ENCODE measurements around the gene TCTN3. TPM values are rescaled to one million over a fixed set of nuclear protein-coding genes. Genes with fewer than 3 reads are reported as not detected.

Gene TCTN3
- total and polyA plus RNA-seq, 2 of the 13 experiments (the other 11 are each of a cell fraction or from before 2014, with no cell fraction given) = 53.3 to 60.0 TPM

GRCh38 chr10:95637911-95638310 lies 55.8 kb downstream of the TCTN3 start:
- no peak for FAIRE-seq
- WGBS (ENCODE audit: low lambda C conversion rate) = 100% methylated on average over 4 of the region's 4 CpGs
- in situ Hi-C loops (cut with HindIII; ENCODE audit: extremely low pct_ligation_motif_present, low pct_unique_long_range_greater_than_20kb) = no loop called here
- ChIA-PET CTCF (ENCODE audit: low intra/inter-chr PET ratio, low total read pairs) (no interaction called here), POLR2A (no interaction called here)
- no peak for ATAC-seq
- no peaks in the 10 kb centered on the region for H3K27me3 ChIP-seq (ENCODE audit: control insufficient read depth in 1 of 2, insufficient read depth in 2 of 2, low read length in 2 of 2)
- no peaks in the 10 kb centered on the region for H4K20me1 ChIP-seq (ENCODE audit: insufficient read depth, low read length)
- no peak overlapping the region for H3K9ac ChIP-seq (ENCODE audit: insufficient read depth, low read depth, low read length)
- H2AFZ ChIP-seq (ENCODE audit: low read length) = no peak overlapping the region
- no peak overlapping the region for H3K4me2 ChIP-seq (ENCODE audit: low read depth, low read length)
- peaks cover 6% of the 10 kb centered on the region for H3K79me2 ChIP-seq (ENCODE audit: insufficient read depth, low read length)
- no peak overlapping the region for H3K4me3 ChIP-seq (replicated peaks in 1 of 3; ENCODE audit: insufficient read depth in 1 of 3, low read depth in 2 of 3, low read length in 3 of 3)
- H3K36me3 ChIP-seq (replicated peaks in 1 of 2; ENCODE audit: control insufficient read depth in 1 of 2, insufficient read depth in 2 of 2, low read length in 2 of 2) = peaks cover 31 to 63% of the 10 kb centered on the region in 2 experiments
- no peak for DNase-seq (ENCODE audit: low spot score)
- H3K9me3 ChIP-seq (ENCODE audit: low read length) = no peaks in the 10 kb centered on the region
- no TSS peak for BruUV-seq (replicated peaks)
- H3K4me1 ChIP-seq (ENCODE audit: insufficient read depth, low read length) = peaks cover 100% of the 10 kb centered on the region
- TF ChIP-seq ZFP90 (CRISPR knock-in tag; IDR thresholded peaks at IDR 0.05; ENCODE audit: borderline replicate concordance) (peak; percentile 74; the same call in 1 of the 2 replicates), ZNF691 (CRISPR knock-in tag; IDR thresholded peaks at IDR 0.05; ENCODE audit: borderline replicate concordance, low read depth) (no peak), ZNF329 (CRISPR knock-in tag; IDR thresholded peaks at IDR 0.05; ENCODE audit: low read depth) (no peak), TOPORS (CRISPR knock-in tag; IDR thresholded peaks at IDR 0.05) (no peak), NCOA1 (CRISPR knock-in tag; IDR thresholded peaks at IDR 0.05) (no peak)
- H3K27ac ChIP-seq (ENCODE audit: extremely low read length, insufficient read depth, low read length) = no peak overlapping the region
- intact Hi-C loops (cut with micrococcal nuclease; ENCODE audit: unreplicated experiment) = no loop called here

- Histone ChIP-seq H4K20me1 (ENCODE audit: insufficient read depth, low read length) (no peaks in the 10 kb centered on the region), H3K9ac (ENCODE audit: insufficient read depth, low read depth, low read length) (no peak overlapping the region), H3K4me2 (ENCODE audit: low read depth, low read length) (no peak overlapping the region), H3K36me3 (replicated peaks in 1 of 2; ENCODE audit: control insufficient read depth in 1 of 2, insufficient read depth in 2 of 2, low read length in 2 of 2) (peaks cover 26 to 63% of the 10 kb centered on the region in 2 experiments), H2AFZ (ENCODE audit: low read length) (no peak overlapping the region), H3K4me3 (replicated peaks in 1 of 3; ENCODE audit: insufficient read depth in 1 of 3, low read depth in 2 of 3, low read length in 3 of 3) (no peak overlapping the region), H3K9me3 (ENCODE audit: low read length) (no peaks in the 10 kb centered on the region), H3K4me1 (ENCODE audit: insufficient read depth, low read length) (peaks cover 98% of the 10 kb centered on the region), H3K79me2 (ENCODE audit: insufficient read depth, low read length) (peaks cover 3% of the 10 kb centered on the region), H3K27ac (ENCODE audit: extremely low read length, insufficient read depth, low read length) (peak overlapping the region; percentile 78), H3K27me3 (ENCODE audit: control insufficient read depth in 1 of 2, insufficient read depth in 2 of 2, low read length in 2 of 2) (no peaks in the 10 kb centered on the region)
- BruUV-seq (replicated peaks) = no TSS peak
- 87% methylated on average over 10 of the region's 10 CpGs for WGBS (ENCODE audit: low lambda C conversion rate)
- CTCF ChIA-PET (ENCODE audit: low intra/inter-chr PET ratio, low total read pairs) = no interaction called here
- intact Hi-C loops (cut with micrococcal nuclease; ENCODE audit: unreplicated experiment) (no loop called here), in situ Hi-C loops (cut with HindIII; ENCODE audit: extremely low pct_ligation_motif_present, low pct_unique_long_range_greater_than_20kb) (no loop called here)
- POLR2A ChIA-PET = no interaction called here
- DNase-seq (ENCODE audit: low spot score) = no peak
- ATAC-seq = no peak
- FAIRE-seq = no peak
- TF ChIP-seq RBM22 (optimal IDR thresholded peaks at IDR 0.05; ENCODE audit: low read length) (peak; percentile 61), ZNF687 (CRISPR knock-in tag; IDR thresholded peaks at IDR 0.05) (peak; percentile 55), KDM2A (CRISPR knock-in tag; IDR thresholded peaks at IDR 0.05; ENCODE audit: borderline replicate concordance, low read depth) (no peak), REST (IDR thresholded peaks at IDR 0.05; ENCODE audit: borderline replicate concordance in 1 of 2, low read depth in 1 of 2, low read length in 2 of 2) (no peak), ZSCAN12 (CRISPR knock-in tag; IDR thresholded peaks at IDR 0.05) (no peak)
Observed at GRCh38 chr10:95637140-95637539, 56.6 kb downstream of the TCTN3 start.

Measured in HepG2 (cell line).